ENCODE data around the gene GRAMD2A.

GRAMD2A gene

DNA sequence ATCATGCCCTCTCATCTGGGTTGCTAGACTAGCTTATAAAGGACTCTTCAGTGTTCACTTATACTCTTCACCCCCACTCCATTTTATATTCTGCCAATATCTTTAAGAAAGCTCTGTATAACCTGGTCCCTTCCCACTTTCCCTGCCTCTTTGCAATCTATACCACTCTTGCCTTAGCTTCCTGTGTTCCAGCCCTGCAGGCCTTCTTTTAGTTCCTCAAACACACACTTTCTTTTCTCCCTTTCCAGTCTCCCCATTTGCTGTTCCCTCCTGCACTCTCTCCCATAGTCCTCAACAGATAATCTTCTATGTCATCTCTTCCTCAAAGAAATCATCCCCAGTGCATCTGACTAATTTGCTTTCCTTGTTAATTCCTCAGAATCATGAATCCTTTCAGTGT is 50.7 kb downstream of the GRAMD2A start:
- H3K23ac ChIP-seq (ENCODE audit: low read length) = no peak overlapping the region
- H2BK120ac ChIP-seq (ENCODE audit: low read depth, low read length) = no peak overlapping the region
- no peak overlapping the region for H3K27ac ChIP-seq (ENCODE audit: low read depth, low read length)
- H3K4me2 ChIP-seq (ENCODE audit: low read length) = no peak overlapping the region
- H3K79me1 ChIP-seq (ENCODE audit: low read length) = no peaks in the 10 kb centered on the region
- H3K18ac ChIP-seq (ENCODE audit: low read length) = no peak overlapping the region
- H3K4me1 ChIP-seq (ENCODE audit: control insufficient read depth, low read depth, low read length) = no peaks in the 10 kb centered on the region
- H3K27me3 ChIP-seq (ENCODE audit: insufficient read depth, low read length, poor library complexity) = no peaks in the 10 kb centered on the region
- no peak overlapping the region for H3K56ac ChIP-seq (ENCODE audit: low read length)
- H4K5ac ChIP-seq (ENCODE audit: low read length) = no peak overlapping the region
- no peak overlapping the region for H2BK15ac ChIP-seq (replicated peaks; ENCODE audit: low read depth)
- H3K79me2 ChIP-seq (ENCODE audit: control insufficient read depth, insufficient read depth, low read length) = no peaks in the 10 kb centered on the region
- H3K4ac ChIP-seq (ENCODE audit: low read depth, low read length) = no peak overlapping the region
- no peak overlapping the region for H3K4me3 ChIP-seq (ENCODE audit: low read length)
- no peaks in the 10 kb centered on the region for H3K36me3 ChIP-seq (ENCODE audit: control insufficient read depth, insufficient read depth, low read length)
- no peak for DNase-seq
- no peak overlapping the region for H2AK5ac ChIP-seq (ENCODE audit: low read length)
- no peak overlapping the region for H4K8ac ChIP-seq (ENCODE audit: low read depth, low read length)
- no peak overlapping the region for H3K9ac ChIP-seq (ENCODE audit: low read length)
- no peak overlapping the region for H2BK5ac ChIP-seq (ENCODE audit: low read length)

DNA sequence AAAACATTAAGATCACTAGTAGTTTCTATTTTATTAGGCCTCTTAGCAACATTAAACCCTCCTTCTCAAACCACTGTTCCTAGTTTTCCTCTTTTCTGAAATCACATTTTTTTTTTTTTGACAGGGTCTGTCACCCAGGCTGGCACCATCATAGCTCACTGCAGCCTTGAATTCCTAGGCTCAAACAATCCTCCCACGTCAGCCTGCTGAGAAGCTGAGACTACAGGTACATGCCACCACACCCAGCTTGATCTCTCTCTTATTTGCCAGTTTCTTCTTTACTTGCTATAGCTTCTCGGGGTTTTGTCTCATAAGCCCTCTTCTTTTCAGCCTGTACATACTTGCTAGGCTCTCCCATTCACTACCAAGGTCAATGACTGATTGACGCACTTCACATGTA is 51.4 kb downstream of the GRAMD2A start:
- no peak overlapping the region for H3K23ac ChIP-seq (ENCODE audit: low read length)
- no CpG with 5 or more reads among the region's 3 CpGs for WGBS (ENCODE audit: extremely low coverage, insufficient coverage, low lambda C conversion rate)
- H3K36me3 ChIP-seq (ENCODE audit: control insufficient read depth, insufficient read depth, low read length) = no peaks in the 10 kb centered on the region
- no peak overlapping the region for H3K18ac ChIP-seq (ENCODE audit: low read length)
- H3K79me1 ChIP-seq (ENCODE audit: low read length) = no peaks in the 10 kb centered on the region
- no peaks in the 10 kb centered on the region for H3K79me2 ChIP-seq (ENCODE audit: control insufficient read depth, insufficient read depth, low read length)
- no peaks in the 10 kb centered on the region for H3K4me1 ChIP-seq (ENCODE audit: control insufficient read depth, low read depth, low read length)
- H4K8ac ChIP-seq (ENCODE audit: low read depth, low read length) = no peak overlapping the region
- no peak overlapping the region for H3K9ac ChIP-seq (ENCODE audit: low read length)
- H2AK5ac ChIP-seq (ENCODE audit: low read length) = no peak overlapping the region
- H3K56ac ChIP-seq (ENCODE audit: low read length) = no peak overlapping the region
- no peak overlapping the region for H3K4me3 ChIP-seq (ENCODE audit: low read length)
- no peak overlapping the region for H2BK120ac ChIP-seq (ENCODE audit: low read depth, low read length)
- H3K27ac ChIP-seq (ENCODE audit: low read depth, low read length) = no peak overlapping the region
- no peak overlapping the region for H2BK15ac ChIP-seq (replicated peaks; ENCODE audit: low read depth)
- no peaks in the 10 kb centered on the region for H3K27me3 ChIP-seq (ENCODE audit: insufficient read depth, low read length, poor library complexity)
- no peak for DNase-seq
- H3K4me2 ChIP-seq (ENCODE audit: low read length) = no peak overlapping the region
- no peak overlapping the region for H3K4ac ChIP-seq (ENCODE audit: low read depth, low read length)
- H4K5ac ChIP-seq (ENCODE audit: low read length) = no peak overlapping the region
- no peak overlapping the region for H2BK5ac ChIP-seq (ENCODE audit: low read length)

DNA sequence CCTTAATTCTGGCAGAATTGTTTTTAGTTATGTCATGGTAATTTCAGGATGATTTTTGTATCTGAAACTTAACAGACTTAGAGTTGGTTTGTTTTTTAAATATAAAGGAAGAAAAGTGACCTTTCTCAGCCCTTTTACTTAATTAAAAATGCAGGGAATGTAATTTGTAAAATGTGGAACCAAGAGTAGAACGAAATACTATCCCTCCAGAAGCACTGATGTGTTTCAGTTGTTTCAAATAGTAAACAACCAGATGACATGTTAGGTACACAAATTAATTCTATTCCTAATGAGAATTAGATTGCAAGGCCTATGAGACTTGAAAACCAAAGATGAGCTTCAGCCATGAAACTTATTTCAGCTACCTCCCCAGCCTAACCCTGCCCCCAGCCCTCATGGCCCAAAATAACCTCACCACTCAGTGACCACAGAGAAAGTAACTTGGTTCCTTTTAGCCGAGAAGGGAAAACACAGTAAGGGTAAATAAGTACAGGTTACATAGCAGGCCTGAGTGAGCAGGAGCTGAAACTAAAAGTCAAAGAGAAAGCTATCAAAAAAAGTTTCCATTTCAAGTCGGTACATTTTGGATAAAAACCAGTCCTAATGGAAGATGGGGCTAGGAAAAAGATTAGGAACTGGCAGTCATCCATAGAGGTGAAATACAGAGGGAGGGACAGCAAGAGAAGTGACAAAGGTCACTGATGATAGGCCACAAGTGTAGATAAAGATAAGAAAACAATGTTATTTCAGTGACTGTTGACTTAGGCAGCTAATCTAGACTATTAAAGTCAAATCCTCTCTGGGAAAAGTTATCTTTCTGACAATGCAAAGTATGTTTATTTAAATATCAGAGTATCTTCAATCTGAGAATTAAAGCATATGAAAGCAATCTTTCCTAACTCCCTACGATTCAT is 56.2 kb downstream of the GRAMD2A start:
- H2BK15ac ChIP-seq (replicated peaks; ENCODE audit: low read depth) = no peak overlapping the region
- H2BK120ac ChIP-seq (ENCODE audit: low read depth, low read length) = no peak overlapping the region
- no peak overlapping the region for H3K23ac ChIP-seq (ENCODE audit: low read length)
- H3K18ac ChIP-seq (ENCODE audit: low read length) = no peak overlapping the region
- WGBS (ENCODE audit: extremely low coverage, insufficient coverage, low lambda C conversion rate) = no CpG with 5 or more reads among the region's 4 CpGs
- H2BK5ac ChIP-seq (ENCODE audit: low read length) = no peak overlapping the region
- no peaks in the 10 kb centered on the region for H3K79me1 ChIP-seq (ENCODE audit: low read length)
- H3K56ac ChIP-seq (ENCODE audit: low read length) = no peak overlapping the region
- H3K4me2 ChIP-seq (ENCODE audit: low read length) = no peak overlapping the region
- no peaks in the 10 kb centered on the region for H3K4me1 ChIP-seq (ENCODE audit: control insufficient read depth, low read depth, low read length)
- H2AK5ac ChIP-seq (ENCODE audit: low read length) = no peak overlapping the region
- no peak overlapping the region for H3K4ac ChIP-seq (ENCODE audit: low read depth, low read length)
- peak; percentile 49 for DNase-seq
- H4K5ac ChIP-seq (ENCODE audit: low read length) = no peak overlapping the region
- H4K8ac ChIP-seq (ENCODE audit: low read depth, low read length) = no peak overlapping the region
- no peaks in the 10 kb centered on the region for H3K27me3 ChIP-seq (ENCODE audit: insufficient read depth, low read length, poor library complexity)
- H3K4me3 ChIP-seq (ENCODE audit: low read length) = no peak overlapping the region
- H3K79me2 ChIP-seq (ENCODE audit: control insufficient read depth, insufficient read depth, low read length) = no peaks in the 10 kb centered on the region
- H3K27ac ChIP-seq (ENCODE audit: low read depth, low read length) = no peak overlapping the region
- no peak overlapping the region for H3K9ac ChIP-seq (ENCODE audit: low read length)
- no peaks in the 10 kb centered on the region for H3K36me3 ChIP-seq (ENCODE audit: control insufficient read depth, insufficient read depth, low read length)

DNA sequence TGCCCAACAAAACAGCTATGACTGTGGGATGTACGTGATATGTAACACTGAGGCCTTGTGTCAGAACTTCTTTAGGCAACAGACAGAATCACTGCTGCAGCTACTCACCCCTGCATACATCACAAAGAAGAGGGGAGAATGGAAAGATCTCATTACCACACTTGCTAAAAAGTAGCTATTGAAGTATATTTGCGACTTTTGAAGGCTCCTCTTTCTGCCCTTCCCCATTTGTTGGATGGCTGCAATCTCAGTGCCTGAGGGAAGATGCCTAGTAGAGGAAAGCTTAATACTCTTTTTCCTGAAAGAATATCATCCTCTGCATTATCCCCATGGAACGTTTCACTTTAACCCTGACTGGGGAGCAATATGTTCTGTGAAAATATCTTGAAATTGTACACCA is 57.5 kb downstream of the GRAMD2A start:
- Histone ChIP-seq H3K27ac (ENCODE audit: low read depth, low read length) (no peak overlapping the region), H3K4me2 (ENCODE audit: low read length) (no peak overlapping the region), H2BK5ac (ENCODE audit: low read length) (no peak overlapping the region), H3K79me1 (ENCODE audit: low read length) (no peaks in the 10 kb centered on the region), H4K5ac (ENCODE audit: low read length) (no peak overlapping the region), H2BK15ac (replicated peaks; ENCODE audit: low read depth) (no peak overlapping the region), H2AK5ac (ENCODE audit: low read length) (no peak overlapping the region), H3K27me3 (ENCODE audit: insufficient read depth, low read length, poor library complexity) (no peaks in the 10 kb centered on the region), H3K18ac (ENCODE audit: low read length) (no peak overlapping the region), H3K79me2 (ENCODE audit: control insufficient read depth, insufficient read depth, low read length) (no peaks in the 10 kb centered on the region), H3K4me1 (ENCODE audit: control insufficient read depth, low read depth, low read length) (no peaks in the 10 kb centered on the region), H3K36me3 (ENCODE audit: control insufficient read depth, insufficient read depth, low read length) (no peaks in the 10 kb centered on the region), H2BK120ac (ENCODE audit: low read depth, low read length) (no peak overlapping the region), H3K23ac (ENCODE audit: low read length) (no peak overlapping the region), H3K4ac (ENCODE audit: low read depth, low read length) (no peak overlapping the region), H3K56ac (ENCODE audit: low read length) (no peak overlapping the region), H3K4me3 (ENCODE audit: low read length) (no peak overlapping the region), H3K9ac (ENCODE audit: low read length) (no peak overlapping the region), H4K8ac (ENCODE audit: low read depth, low read length) (no peak overlapping the region)
- no peak for DNase-seq
- WGBS (ENCODE audit: extremely low coverage, insufficient coverage, low lambda C conversion rate) = no CpG with 5 or more reads among the region's 3 CpGs

DNA sequence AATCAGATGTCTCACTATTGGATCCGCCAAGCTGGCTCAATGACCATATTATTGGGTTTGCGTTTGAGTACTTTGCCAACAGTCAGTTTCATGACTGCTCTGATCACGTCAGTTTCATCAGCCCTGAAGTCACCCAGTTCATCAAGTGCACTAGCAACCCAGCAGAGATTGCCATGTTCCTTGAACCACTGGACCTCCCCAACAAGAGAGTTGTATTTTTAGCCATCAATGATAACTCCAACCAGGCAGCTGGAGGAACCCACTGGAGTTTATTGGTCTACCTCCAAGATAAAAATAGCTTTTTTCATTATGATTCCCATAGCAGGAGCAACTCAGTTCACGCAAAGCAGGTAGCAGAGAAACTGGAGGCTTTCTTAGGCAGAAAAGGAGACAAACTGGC is 57.9 kb downstream of the GRAMD2A start:
- WGBS (ENCODE audit: extremely low coverage, insufficient coverage, low lambda C conversion rate) = no CpG with 5 or more reads among the region's 4 CpGs
- Histone ChIP-seq H3K36me3 (ENCODE audit: control insufficient read depth, insufficient read depth, low read length) (no peaks in the 10 kb centered on the region), H3K4ac (ENCODE audit: low read depth, low read length) (no peak overlapping the region), H2BK5ac (ENCODE audit: low read length) (no peak overlapping the region), H3K4me2 (ENCODE audit: low read length) (no peak overlapping the region), H3K23ac (ENCODE audit: low read length) (no peak overlapping the region), H3K27ac (ENCODE audit: low read depth, low read length) (no peak overlapping the region), H3K9ac (ENCODE audit: low read length) (no peak overlapping the region), H2BK15ac (replicated peaks; ENCODE audit: low read depth) (no peak overlapping the region), H3K18ac (ENCODE audit: low read length) (no peak overlapping the region), H3K4me1 (ENCODE audit: control insufficient read depth, low read depth, low read length) (no peaks in the 10 kb centered on the region), H4K8ac (ENCODE audit: low read depth, low read length) (no peak overlapping the region), H4K5ac (ENCODE audit: low read length) (no peak overlapping the region), H3K79me1 (ENCODE audit: low read length) (no peaks in the 10 kb centered on the region), H3K27me3 (ENCODE audit: insufficient read depth, low read length, poor library complexity) (no peaks in the 10 kb centered on the region), H2BK120ac (ENCODE audit: low read depth, low read length) (no peak overlapping the region), H3K79me2 (ENCODE audit: control insufficient read depth, insufficient read depth, low read length) (no peaks in the 10 kb centered on the region), H3K4me3 (ENCODE audit: low read length) (no peak overlapping the region), H2AK5ac (ENCODE audit: low read length) (no peak overlapping the region), H3K56ac (ENCODE audit: low read length) (no peak overlapping the region)
- no peak for DNase-seq
